GM23248 (cell line): ENCODE results near the gene KLK2. TPM values are rescaled to one million over a fixed set of nuclear protein-coding genes. Genes with fewer than 3 reads are reported as not detected.
A peak's percentile ranks its signal among the peaks of the same experiment; 100 is the strongest.

ENCODE experiments used
- DNase-seq: peaks from one replicate; pipeline ENCODE4 v3.0.0-alpha.2; 2015
- H2AFZ ChIP-seq: fragments of 200-600 bp; sonication (generic); 2 replicates; pipeline ENCODE4 v1.6.1; 2016; ENCODE audit warnings: antibody characterized with exemption
- H3F3A ChIP-seq: fragments of 200-600 bp; sonication (generic); 2 replicates; pipeline ENCODE4 v1.6.1; 2016; ENCODE audit warnings: mild to moderate bottlenecking, antibody characterized with exemption, mixed run types; ENCODE audit not compliant: insufficient read depth
- H3K27ac ChIP-seq: fragments of 200-600 bp; sonication (generic); 2 replicates; pipeline ENCODE4 v1.5.1; 2016; ENCODE audit warnings: mild to moderate bottlenecking
- H3K27me3 ChIP-seq: fragments of 200-600 bp; sonication (generic); replicated peaks from 2 replicates; pipeline ENCODE4 v1.6.1; 2016; ENCODE audit warnings: mild to moderate bottlenecking; ENCODE audit not compliant: insufficient read depth
- H3K36me3 ChIP-seq: fragments of 200-600 bp; sonication (generic); 2 replicates; pipeline ENCODE4 v1.6.1; 2016; ENCODE audit warnings: low read depth, mild to moderate bottlenecking
- H3K4me1 ChIP-seq: fragments of 200-600 bp; sonication (generic); 2 replicates; pipeline ENCODE4 v1.6.1; 2016; ENCODE audit warnings: mild to moderate bottlenecking; ENCODE audit not compliant: insufficient read depth
- H3K4me2 ChIP-seq: fragments of 200-600 bp; sonication (generic); one replicate; pipeline ENCODE4 v1.6.1; 2016; ENCODE audit warnings: mild to moderate bottlenecking; ENCODE audit not compliant: unreplicated experiment
- H3K4me3 ChIP-seq: fragments of 200-600 bp; sonication (generic); 2 replicates; pipeline ENCODE4 v1.5.1; 2016; ENCODE audit warnings: mild to moderate bottlenecking
- H3K79me2 ChIP-seq: fragments of 200-600 bp; sonication (generic); 2 replicates; pipeline ENCODE4 v1.6.1; 2016; ENCODE audit warnings: mild to moderate bottlenecking; ENCODE audit not compliant: insufficient read depth
- H3K9ac ChIP-seq: fragments of 200-600 bp; sonication (generic); 2 replicates; pipeline ENCODE4 v1.6.1; 2016; ENCODE audit warnings: mild to moderate bottlenecking
- H3K9me2 ChIP-seq: fragments of 200-600 bp; sonication (generic); 2 replicates; pipeline ENCODE4 v1.6.1; 2016; ENCODE audit warnings: mixed run types, mild to moderate bottlenecking, moderate library complexity; ENCODE audit not compliant: insufficient read depth
- H3K9me3 ChIP-seq: fragments of 200-600 bp; sonication (generic); one replicate; pipeline ENCODE4 v1.6.1; 2017; ENCODE audit warnings: low read depth
- H4K20me1 ChIP-seq: fragments of 200-600 bp; sonication (generic); 2 replicates; pipeline ENCODE4 v1.6.0; 2016; ENCODE audit not compliant: insufficient read depth
- EZH2 ChIP-seq: fragments of 200-600 bp; sonication (generic); IDR thresholded peaks from 2 replicates; pipeline ENCODE4 v1.6.1; 2018; ENCODE audit warnings: antibody characterized with exemption, mild to moderate bottlenecking; ENCODE audit not compliant: insufficient read depth, poor library complexity, severe bottlenecking
- EZH2phosphoT487 ChIP-seq: fragments of 200-600 bp; sonication (generic); IDR thresholded peaks from 2 replicates; pipeline ENCODE4 v1.6.1; 2018; ENCODE audit warnings: antibody characterized with exemption, moderate library complexity, mild to moderate bottlenecking, low read depth; ENCODE audit not compliant: insufficient read depth
- WGBS, 2 experiments: methylation state at CpG; one replicate each; pipeline ENCODE4 v1.1.6; 2015 to 2017; ENCODE audit warnings: low lambda C conversion rate in 2 of 2, low coverage in 1 of 2; ENCODE audit errors: missing lambda C conversion rate in 2 of 2; 5-methylcytosine and 5-hydroxymethylcytosine counted together
- in situ Hi-C: fragments of 300-500 bp; cut with MboI; formaldehyde crosslinking; loops from 2 replicates; pipeline ENCODE4 v1.15.0; 2020
- polyA plus RNA-seq: library from polyadenylated mRNA; unstranded; fragments of >200 nt; fragmentation: Nextera tagmentation; extraction: Ambion mirVana; gene quantifications from 2 replicates; pipeline ENCODE4 v1.2.1, GENCODE V29; 2016
- total RNA-seq: library from RNA; depleted of rRNA; stranded (reverse); fragments of >200 nt; shearing (Covaris generic); gene quantifications from 2 replicates; pipeline ENCODE4 v1.2.3, GENCODE V29; 2014

KLK2 gene
- total and polyA plus RNA-seq, 2 experiments from 2014 or later: not detected

DNA sequence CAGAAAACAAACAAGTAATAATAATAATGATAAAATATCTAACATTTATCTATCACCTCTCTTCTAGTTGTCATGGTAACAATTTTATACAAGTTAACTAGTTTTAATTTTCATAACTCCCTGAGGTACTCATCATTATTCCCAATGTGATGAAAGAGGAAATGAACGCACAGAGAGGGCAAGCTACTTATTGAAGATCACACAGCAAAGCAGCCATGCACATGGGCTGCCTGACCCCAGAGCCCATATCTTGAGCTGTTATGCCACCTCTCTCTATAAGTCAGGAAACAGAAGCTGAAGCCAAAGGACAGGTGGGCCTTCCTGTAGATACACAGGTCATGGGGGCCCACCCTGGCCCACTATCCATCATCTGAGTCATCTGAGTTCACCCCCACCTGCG is 42.8 kb downstream of the KLK2 start:
- Histone ChIP-seq H3K36me3 (no peaks in the 10 kb centered on the region), H3K4me3 (no peak overlapping the region), H3K27me3 (peaks cover 49% of the 10 kb centered on the region), H3K9me3 (no peaks in the 10 kb centered on the region), H3K27ac (no peak overlapping the region), H3K9me2 (no peaks in the 10 kb centered on the region), H2AFZ (no peak overlapping the region), H4K20me1 (no peaks in the 10 kb centered on the region), H3K4me2 (no peak overlapping the region), H3K79me2 (no peaks in the 10 kb centered on the region), H3F3A (no peaks in the 10 kb centered on the region), H3K9ac (no peak overlapping the region), H3K4me1 (no peaks in the 10 kb centered on the region)
- no peak for DNase-seq
- in situ Hi-C loops: loop anchor here (25.0 kb wide), 1 partner anchor 554 kb away; the partner anchor contains the start of gene NAPSA
- TF ChIP-seq EZH2 (no peak), EZH2phosphoT487 (no peak)
- 48 to 57% methylated on average over 2 of the region's 2 CpGs for WGBS, 2 experiments

GRCh38 chr19:50921426-50922316 is 48.4 kb downstream of the KLK2 start:
- no peak for DNase-seq
- H3K27ac ChIP-seq: no peak overlapping the region
- whole genome bisulfite sequencing, 2 experiments: 1% methylated on average over 12 of the region's 12 CpGs
- no peak overlapping the region for H3K4me2 ChIP-seq
- H3K4me1 ChIP-seq: no peaks in the 10 kb centered on the region
- no peaks in the 10 kb centered on the region for H3K36me3 ChIP-seq
- H3K9ac ChIP-seq: no peak overlapping the region
- no peaks in the 10 kb centered on the region for H3F3A ChIP-seq
- H3K79me2 ChIP-seq: no peaks in the 10 kb centered on the region
- H3K4me3 ChIP-seq: no peak overlapping the region
- no peaks in the 10 kb centered on the region for H3K9me3 ChIP-seq
- H3K27me3 ChIP-seq: peaks cover 23% of the 10 kb centered on the region
- H4K20me1 ChIP-seq: no peaks in the 10 kb centered on the region
- H3K9me2 ChIP-seq: no peaks in the 10 kb centered on the region
- in situ Hi-C loops: loop anchor here (25.0 kb wide), 1 partner anchor 559 kb away; the partner anchor contains the start of gene NAPSA
- TF ChIP-seq EZH2phosphoT487: no peak
- TF ChIP-seq EZH2: peak; percentile 11
- no peak overlapping the region for H2AFZ ChIP-seq

- 26 to 27% methylated on average over 21 of the region's 21 CpGs for WGBS, 2 experiments
- H4K20me1 ChIP-seq: no peaks in the 10 kb centered on the region
- H3F3A ChIP-seq: no peaks in the 10 kb centered on the region
- in situ Hi-C loops: loop anchor here (25.0 kb wide), 1 partner anchor 560 kb away; the partner anchor contains the start of gene NAPSA
- no peaks in the 10 kb centered on the region for H3K4me1 ChIP-seq
- H3K9me3 ChIP-seq: no peaks in the 10 kb centered on the region
- H2AFZ ChIP-seq: no peak overlapping the region
- no peak overlapping the region for H3K4me3 ChIP-seq
- H3K27me3 ChIP-seq: peaks cover 23% of the 10 kb centered on the region
- TF ChIP-seq EZH2phosphoT487 (no peak), EZH2 (no peak)
- H3K4me2 ChIP-seq: no peak overlapping the region
- no peak overlapping the region for H3K9ac ChIP-seq
- no peak overlapping the region for H3K27ac ChIP-seq
- H3K79me2 ChIP-seq: no peaks in the 10 kb centered on the region
- H3K9me2 ChIP-seq: no peaks in the 10 kb centered on the region
- no peaks in the 10 kb centered on the region for H3K36me3 ChIP-seq
- peak; percentile 82 for DNase-seq
These were observed 49.1 kb downstream of the KLK2 start for GRCh38 chr19:50922317-50922853.

DNA sequence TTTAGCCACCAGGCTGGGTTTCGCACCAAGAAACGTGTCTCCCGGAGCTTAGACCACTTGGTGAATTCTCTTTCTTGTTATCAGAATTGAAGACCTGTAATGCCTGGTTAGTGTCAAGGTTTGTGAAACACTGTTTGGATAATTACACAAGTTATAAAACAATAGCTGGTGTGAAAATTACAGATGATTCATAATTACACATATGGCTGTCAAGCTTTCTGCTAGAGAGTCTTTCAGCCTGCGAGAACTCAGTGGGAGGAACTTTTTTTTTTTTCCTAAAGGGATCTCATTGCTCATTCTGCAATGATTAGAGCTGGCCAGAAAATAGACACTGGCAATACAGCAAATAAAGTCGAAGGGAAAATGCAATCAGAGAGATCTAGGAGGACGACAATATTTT is 51.3 kb downstream of the KLK2 start:
- no peaks in the 10 kb centered on the region for H3F3A ChIP-seq
- H3K9me3 ChIP-seq: no peaks in the 10 kb centered on the region
- no peaks in the 10 kb centered on the region for H3K4me1 ChIP-seq
- no peak overlapping the region for H3K9ac ChIP-seq
- H3K27me3 ChIP-seq: peaks cover 35% of the 10 kb centered on the region
- H3K4me3 ChIP-seq: no peak overlapping the region
- no peaks in the 10 kb centered on the region for H3K36me3 ChIP-seq
- no peak overlapping the region for H2AFZ ChIP-seq
- H3K27ac ChIP-seq: no peak overlapping the region
- in situ Hi-C loops: loop anchor here (25.0 kb wide), 1 partner anchor 562 kb away; the partner anchor contains the start of gene NAPSA
- TF ChIP-seq EZH2: no peak
- TF ChIP-seq EZH2phosphoT487: no peak
- no peaks in the 10 kb centered on the region for H3K79me2 ChIP-seq
- no peak overlapping the region for H3K4me2 ChIP-seq
- no peaks in the 10 kb centered on the region for H4K20me1 ChIP-seq
- DNase-seq: no peak
- no peaks in the 10 kb centered on the region for H3K9me2 ChIP-seq
- WGBS, 2 experiments: 1 to 2% methylated on average over 6 of the region's 6 CpGs
